ENCODE data around the gene PRX.
"Not testable (repeated sequence)": the region's sequence is repeated elsewhere in the genome, so short reads cannot be mapped to it uniquely, and the experiment has no call there.

PRX gene

DNA sequence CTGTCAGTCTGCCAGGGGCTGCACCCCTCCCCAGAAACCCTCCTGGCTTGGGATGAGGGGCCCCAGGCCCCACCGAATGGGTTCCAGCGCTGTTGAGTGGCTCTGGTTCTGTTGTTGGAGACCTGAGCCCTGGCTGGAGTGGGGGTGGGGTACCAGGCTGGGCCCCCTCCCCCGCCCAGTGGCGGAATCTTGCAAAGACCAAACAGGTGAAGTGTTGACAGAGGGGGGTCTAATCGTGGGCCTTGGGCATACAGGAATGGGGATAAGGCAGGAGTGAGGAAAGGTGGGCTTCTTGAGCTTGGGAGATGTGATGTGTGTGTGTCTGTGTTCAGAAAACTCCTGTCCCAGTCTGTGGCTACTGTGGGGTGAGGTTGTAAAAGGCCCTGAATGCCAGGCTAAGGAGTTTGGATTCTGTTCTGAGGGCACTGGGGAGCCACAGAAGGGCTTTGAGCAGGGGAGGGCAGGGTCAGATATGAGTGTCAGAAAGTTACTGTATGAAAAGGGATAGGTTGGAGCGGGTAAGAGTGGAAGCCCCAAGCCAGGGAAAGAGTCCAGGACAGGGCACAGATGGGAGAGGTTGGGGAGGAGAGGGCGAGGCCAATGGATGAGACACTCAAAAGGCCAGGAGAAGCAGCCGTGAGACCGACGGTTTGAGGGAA lies 23.0 kb downstream of the PRX start, which contains the start of gene HIPK4:
Gene HIPK4 (minus strand): TSS at position 98 of the 659 bp plus-strand sequence. CDS start 279 bp downstream, outside the sequence.
- DNase-seq: no peak

- no peak for DNase-seq
Observed at GRCh38 chr19:40389404-40390083, 23.6 kb downstream of the PRX start.

DNA sequence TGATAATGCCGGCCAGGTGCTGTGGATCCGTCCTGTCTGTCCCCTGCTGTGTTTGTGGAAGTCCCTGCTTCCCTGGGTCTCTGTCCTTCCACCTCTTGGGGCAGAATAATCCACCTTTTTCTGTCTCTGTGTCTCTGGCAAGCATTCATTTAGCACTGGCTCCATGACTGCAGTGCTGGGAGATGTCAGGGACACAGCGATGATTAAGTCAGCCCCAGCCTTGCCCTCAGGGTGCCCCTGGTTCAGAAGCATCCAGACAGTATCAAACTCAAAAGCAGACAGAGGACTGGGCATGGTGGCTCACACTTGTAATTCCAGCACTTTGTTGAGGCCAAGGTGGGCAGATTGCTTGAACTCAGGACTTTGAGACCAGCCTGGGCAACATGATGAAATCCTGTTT lies 24.7 kb downstream of the PRX start:
- no peak for DNase-seq

- no peak for DNase-seq
Observed at GRCh38 chr19:40387155-40387554, 26.0 kb downstream of the PRX start.

GRCh38 chr19:40383668-40384248 lies 29.4 kb downstream of the PRX start:
- DNase-seq: no peak

- DNase-seq: no peak
Observed at GRCh38 chr19:40381321-40381720, 31.9 kb downstream of the PRX start.

DNA sequence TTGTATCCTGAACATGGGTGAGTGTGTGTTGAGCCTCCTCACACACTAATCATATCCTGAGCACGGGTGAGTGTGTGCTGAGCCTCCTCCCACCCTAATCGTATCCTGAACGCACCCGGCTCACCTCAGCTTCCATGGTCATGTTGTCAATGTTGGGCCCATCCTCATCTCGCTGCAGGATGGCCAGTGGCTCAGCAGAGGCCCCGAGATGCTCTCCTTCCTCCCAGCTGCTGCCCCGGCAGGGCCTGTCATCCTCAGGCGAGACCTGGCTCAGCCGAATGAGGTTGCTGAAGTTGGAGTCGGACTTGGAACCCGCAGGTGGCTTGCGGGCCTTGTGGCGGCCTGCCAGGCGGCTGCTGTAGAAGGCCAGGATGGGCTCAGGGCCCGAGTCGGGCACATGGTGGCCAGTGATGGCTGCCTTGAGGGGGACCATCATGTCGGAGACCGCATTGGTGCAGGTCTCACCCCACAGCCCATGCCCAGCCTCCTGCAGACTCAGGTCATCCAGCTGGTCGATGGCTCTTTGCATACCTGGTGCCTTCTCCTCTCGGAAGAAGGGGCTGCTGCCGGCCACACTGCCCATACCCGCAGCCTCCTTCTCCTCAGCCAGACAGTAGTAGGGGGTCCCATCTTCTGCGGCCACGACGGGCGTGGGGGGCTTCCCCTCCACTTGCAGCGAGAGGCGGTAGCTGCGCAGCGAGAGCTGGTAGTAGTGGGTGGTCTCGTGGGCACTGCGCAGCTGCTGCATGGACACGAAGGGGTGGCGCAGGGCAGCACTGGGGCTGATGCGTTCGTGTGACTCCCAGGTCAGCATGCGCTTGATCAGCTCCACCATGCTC lies 32.8 kb downstream of the PRX start:
- no peak for DNase-seq

DNA sequence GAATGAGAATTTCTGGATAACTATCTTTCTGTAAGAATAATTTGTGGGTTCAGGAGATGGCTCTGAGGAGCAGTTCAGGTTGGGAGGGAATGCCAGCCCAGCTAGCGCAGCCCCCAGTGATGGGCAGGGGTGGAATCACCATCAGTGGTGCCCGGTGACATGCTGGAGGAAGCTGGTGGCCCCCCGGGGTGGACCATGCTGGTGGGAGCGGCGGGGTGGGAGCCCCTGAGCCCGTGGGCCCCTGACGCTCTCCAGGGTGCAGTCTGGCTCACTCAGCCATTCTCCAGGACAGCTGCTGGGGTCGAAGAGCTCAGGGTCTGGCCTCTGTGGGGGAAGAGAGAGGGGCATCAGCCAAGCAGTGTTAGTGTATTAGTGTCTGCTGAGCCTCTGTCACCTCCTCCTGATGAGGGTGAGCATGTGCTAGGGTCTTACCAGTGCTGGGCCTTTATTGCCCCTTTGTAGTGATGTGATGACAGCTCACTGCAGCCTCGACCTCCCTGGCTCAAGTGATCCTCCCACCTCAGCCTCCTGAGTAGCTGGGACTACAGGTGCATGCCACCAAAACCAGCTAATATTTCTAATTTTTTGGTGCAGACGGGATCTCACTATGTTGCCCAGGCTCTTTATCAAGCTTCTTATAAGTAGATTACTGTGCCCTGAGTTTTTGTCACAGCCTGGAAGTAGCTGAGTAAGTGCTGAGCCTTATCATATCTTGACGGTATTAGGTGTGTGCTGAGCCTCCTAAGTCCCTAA lies 33.6 kb downstream of the PRX start:
- DNase-seq: no peak

DNA sequence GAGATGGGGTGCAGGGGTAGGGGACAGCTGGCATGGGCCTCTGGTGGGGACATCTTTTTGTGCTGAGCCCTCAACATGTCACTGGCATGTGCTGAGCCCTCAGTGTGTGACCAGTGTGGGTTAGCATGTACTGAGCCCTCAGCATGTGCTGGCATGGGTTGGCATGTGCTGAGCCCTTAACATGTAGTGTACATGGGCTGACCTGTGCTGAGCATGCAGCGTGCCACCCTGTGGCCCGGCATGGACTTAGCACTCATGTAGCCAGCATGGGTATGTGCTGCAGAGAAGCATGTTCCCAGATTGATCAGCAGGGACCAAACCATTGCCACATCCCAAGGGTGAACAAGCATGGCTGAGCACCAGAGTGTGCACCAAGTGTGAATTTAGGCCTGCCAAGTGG lies 34.7 kb downstream of the PRX start:
- no peak for DNase-seq

- DNase-seq: no peak
Observed at GRCh38 chr19:40377876-40378385, 35.2 kb downstream of the PRX start.

GRCh38 chr19:40376286-40376862 lies 36.8 kb downstream of the PRX start:
- peak in 1 of 2 donors; percentile 40 for DNase-seq

DNA sequence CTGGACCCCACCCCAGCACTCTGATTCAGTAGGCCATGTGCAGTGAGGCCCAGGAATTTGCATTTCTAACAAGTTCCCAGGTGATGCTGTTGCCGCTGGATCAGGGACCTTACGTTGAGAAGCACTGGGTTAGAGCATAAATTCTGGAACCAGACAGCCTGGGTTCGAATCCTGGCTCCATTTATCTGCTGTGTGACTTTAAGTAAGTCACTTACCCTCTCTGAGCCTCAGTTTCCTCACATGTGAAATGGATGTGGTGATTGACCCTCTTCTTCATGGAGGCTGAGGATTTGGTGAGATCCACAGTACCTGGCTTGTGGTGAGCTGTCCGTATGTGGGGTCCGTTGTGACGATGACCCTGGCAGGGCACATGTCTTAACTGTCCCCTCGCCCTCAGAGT lies 39.1 kb downstream of the PRX start:
- DNase-seq: no peak

DNA sequence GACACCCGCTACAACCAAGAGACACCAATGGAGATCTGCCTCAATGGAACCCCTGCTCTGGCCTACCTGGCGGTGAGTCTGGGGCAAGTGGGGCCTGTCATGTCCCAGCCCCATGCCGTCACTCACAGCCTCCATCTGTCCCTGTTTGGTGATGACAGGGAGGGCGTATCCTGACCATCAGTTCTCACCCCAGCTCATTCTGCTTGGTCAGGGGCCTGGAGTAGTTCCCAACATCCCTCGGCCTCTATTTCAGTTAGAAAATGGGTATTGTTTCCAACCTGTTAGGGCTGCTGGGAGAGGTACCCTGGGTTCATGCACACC lies 41.4 kb downstream of the PRX start:
- no peak for DNase-seq

DNA sequence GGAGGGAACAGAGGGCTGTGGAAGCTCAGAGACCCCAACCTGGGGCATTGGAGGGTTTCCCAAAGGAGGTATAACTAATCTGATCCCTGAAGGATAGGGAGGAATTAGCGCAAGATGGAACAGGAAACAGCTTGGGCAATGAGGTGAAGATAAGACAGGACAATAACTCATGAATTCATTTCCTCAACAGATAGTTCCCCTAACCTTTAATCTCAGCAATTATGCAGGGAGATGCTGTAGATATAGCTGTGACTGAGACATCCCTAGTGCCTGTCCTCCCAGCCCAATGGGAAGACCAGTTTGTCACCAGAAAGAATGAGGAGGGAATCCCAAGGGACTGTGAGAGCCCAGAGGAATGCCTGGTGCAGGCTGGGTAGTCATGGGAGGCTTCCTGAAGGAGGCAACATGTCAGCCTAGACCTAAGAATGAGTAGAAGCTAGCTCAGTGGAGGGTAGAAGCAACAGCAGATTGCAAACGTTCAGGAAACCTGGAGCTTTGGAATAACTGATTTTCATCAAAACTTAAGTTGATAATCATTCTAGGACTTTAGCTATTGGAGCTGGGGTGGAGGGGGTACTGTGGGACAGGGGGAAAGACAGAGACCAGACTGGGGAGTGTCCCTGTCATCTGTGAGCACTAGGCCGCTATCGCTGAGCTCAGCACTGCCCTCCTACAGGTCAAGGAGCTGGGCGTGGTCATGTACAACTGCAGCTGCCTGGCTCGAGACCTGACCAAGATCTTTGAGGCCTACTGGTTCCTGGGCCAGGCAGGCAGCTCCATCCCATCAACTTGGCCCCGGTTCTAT lies 42.0 kb downstream of the PRX start:
- DNase-seq: no peak

GRCh38 chr19:40370253-40370652 lies 42.9 kb downstream of the PRX start:
- not testable (repeated sequence) for DNase-seq

DNA sequence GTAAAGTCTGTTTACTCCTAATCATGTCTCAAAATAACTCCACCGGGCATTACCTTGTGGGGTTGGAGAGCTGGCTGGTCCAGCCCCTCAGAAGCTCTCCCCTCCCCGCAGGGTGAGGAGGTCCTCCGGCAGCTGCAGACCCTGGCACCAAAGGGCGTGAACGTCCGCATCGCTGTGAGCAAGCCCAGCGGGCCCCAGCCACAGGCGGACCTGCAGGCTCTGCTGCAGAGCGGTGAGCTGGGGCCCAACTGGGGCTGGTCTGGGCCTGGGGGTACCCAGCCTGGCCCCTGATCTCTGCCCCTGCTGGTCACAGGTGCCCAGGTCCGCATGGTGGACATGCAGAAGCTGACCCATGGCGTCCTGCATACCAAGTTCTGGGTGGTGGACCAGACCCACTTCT lies 43.4 kb downstream of the PRX start:
- no peak for DNase-seq

- no peak for DNase-seq
Observed at GRCh38 chr19:40367577-40368434, 45.4 kb downstream of the PRX start.

- DNase-seq: peak; percentile 40 to 72
Observed at GRCh38 chr19:40366697-40367561, 46.2 kb downstream of the PRX start.

Measured in inflammatory macrophage (primary cell).